ENCODE results near the gene KCNIP2. TPM values are rescaled to one million over a fixed set of nuclear protein-coding genes. Genes with fewer than 3 reads are reported as not detected.

Gene KCNIP2
- total RNA-seq, 2 donors from 2014 or later = 1.8 to 13.5 TPM

DNA sequence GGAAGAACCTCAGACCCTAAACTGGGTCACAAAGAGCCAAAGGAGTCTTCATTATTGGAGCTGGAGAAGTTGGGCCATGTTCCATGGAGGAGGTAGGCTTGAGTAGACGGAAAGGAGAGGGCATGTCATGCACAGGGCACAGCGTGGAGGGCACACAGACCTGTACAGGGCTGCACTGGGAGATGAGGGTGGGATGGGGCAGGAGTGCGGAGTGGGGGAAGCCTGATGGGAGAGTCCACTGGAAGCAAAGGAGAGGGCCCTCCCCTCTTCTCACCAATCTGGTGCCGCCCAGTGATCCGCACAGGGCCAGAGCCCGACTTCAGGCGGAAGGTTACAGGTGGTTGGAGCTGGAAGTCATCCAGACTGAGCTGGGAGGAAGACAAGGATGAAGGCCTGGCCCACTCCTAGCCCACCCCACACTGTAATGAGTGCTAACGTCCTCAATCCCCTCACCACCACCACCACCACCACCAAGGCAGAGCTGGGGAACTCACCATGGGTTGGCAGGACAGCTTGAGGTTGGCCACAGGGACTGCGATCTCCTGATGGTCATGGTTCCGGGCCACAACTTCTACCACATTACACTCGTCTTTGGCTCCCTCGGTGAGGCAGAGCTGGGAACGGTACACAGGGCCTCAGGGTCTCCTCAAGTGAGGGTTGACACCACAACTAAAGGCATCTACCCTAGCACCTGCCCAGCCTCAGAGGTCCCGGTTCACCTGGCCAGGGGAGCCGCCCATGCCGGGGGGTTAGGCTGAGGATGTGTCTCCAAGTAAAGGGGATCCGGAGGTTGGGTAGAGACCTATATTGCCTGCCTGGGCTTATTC is 61.4 kb downstream of the KCNIP2 start:
- H3K27me3 ChIP-seq = peaks cover 0 to 1% of the 10 kb centered on the region in 2 donors
- no peak for TF ChIP-seq POLR2A (IDR thresholded peaks at IDR 0.05)
- TF ChIP-seq, protein P1, sequence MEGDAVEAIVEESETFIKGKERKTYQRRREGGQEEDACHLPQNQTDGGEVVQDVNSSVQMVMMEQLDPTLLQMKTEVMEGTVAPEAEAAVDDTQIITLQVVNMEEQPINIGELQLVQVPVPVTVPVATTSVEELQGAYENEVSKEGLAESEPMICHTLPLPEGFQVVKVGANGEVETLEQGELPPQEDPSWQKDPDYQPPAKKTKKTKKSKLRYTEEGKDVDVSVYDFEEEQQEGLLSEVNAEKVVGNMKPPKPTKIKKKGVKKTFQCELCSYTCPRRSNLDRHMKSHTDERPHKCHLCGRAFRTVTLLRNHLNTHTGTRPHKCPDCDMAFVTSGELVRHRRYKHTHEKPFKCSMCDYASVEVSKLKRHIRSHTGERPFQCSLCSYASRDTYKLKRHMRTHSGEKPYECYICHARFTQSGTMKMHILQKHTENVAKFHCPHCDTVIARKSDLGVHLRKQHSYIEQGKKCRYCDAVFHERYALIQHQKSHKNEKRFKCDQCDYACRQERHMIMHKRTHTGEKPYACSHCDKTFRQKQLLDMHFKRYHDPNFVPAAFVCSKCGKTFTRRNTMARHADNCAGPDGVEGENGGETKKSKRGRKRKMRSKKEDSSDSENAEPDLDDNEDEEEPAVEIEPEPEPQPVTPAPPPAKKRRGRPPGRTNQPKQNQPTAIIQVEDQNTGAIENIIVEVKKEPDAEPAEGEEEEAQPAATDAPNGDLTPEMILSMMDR (IDR thresholded peaks at IDR 0.05) = no peak
- H3K4me3 ChIP-seq = no peak overlapping the region
- intact Hi-C loops (cut with DNase I) = no loop called here
- ATAC-seq (no peak), DNase-seq (no peak)
- H3K9me3 ChIP-seq = no peaks in the 10 kb centered on the region
- WGBS, 2 donors = 45 to 46% methylated on average over 14 to 17 of the region's 17 CpGs
- H3K27ac ChIP-seq = no peak overlapping the region
- H3K4me1 ChIP-seq = peaks cover 49% of the 10 kb centered on the region
- H3K36me3 ChIP-seq (replicated peaks in 1 of 2; ENCODE audit: insufficient read depth in 1 of 2, low read depth in 2 of 2) = peaks cover 0 to 9% of the 10 kb centered on the region in 2 donors

DNA sequence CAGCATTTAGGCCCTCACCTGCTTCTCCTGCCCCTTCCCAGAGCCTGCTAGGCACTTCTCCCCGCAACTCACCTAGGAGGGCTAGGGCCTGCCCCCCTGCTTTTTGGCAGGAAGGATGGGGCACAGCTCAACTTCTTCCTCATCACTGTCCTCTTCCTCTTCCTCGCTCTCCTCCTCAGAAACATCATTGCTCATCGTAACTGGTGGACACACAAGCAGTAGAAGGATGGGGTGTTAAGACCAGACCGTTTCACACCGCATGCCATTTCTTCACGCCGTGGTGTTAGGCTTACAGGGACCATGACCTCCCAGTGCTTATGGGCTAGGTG is 62.0 kb downstream of the KCNIP2 start:
- peaks cover 49% of the 10 kb centered on the region for H3K4me1 ChIP-seq
- H3K27ac ChIP-seq = no peak overlapping the region

DNA sequence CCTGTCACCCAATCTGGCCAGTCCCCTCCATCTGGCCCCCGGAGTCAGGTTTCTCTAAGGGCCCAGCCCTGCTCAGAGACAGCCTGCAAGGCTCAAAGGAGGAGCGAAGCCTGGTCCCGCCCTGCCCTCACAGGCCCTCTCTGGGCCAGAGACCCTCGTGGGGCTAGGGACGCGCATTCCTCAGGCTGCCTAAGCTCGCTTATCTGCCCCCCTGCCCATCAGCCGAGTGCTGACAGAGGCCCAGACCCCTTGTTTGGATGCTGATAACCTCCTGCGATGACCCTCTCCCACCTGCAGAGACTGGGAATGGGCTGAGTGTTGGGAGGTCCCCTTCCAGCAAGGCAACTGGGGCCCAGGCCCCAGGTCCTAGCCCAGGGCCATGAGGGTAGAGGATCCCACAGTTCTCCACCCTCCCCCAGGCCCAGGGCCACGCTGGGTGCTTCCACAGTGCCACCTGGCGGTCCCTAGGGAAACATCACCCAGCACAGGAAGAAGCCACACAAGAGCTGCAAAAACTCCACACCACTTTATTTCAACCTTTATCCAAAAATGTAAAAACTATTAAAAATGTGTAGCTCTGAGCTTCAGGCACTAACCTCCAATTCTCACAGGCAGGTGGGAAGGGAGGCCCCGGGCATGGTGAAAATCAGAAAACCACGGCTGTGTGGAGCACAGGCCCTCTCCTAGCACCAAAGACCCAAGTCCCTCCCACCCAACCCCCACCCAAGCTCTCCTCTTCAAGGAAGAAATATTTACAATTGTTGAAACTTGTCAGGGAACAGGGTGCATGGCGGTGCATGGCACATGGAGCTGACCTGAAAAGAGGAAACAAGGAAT is 62.6 kb downstream of the KCNIP2 start:
- no peak overlapping the region for H3K4me3 ChIP-seq
- TF ChIP-seq, protein P1 (IDR thresholded peaks at IDR 0.05) = peak; percentile 76 to 91 (median 83)
- no peak for TF ChIP-seq POLR2A (IDR thresholded peaks at IDR 0.05)
- intact Hi-C loops (cut with DNase I) = no loop called here
- no peak overlapping the region for H3K27ac ChIP-seq
- peaks cover 0 to 2% of the 10 kb centered on the region in 2 donors for H3K36me3 ChIP-seq (replicated peaks in 1 of 2; ENCODE audit: insufficient read depth in 1 of 2, low read depth in 2 of 2)
- 39 to 46% methylated on average over 4 to 14 of the region's 14 CpGs for WGBS, 2 donors
- H3K4me1 ChIP-seq = peaks cover 53% of the 10 kb centered on the region
- DNase-seq (peak; percentile 62 to 72 (median 68)), ATAC-seq (peak; percentile 41)
- H3K9me3 ChIP-seq = no peaks in the 10 kb centered on the region
- peaks cover 0 to 12% of the 10 kb centered on the region in 2 donors for H3K27me3 ChIP-seq

More for the DNA sequence above, 62.0 kb downstream of the KCNIP2 start:
- Histone ChIP-seq H3K9me3 (no peaks in the 10 kb centered on the region), H3K27me3 (peaks cover 0 to 7% of the 10 kb centered on the region in 2 donors), H3K4me3 (no peak overlapping the region), H3K36me3 (replicated peaks in 1 of 2; ENCODE audit: insufficient read depth in 1 of 2, low read depth in 2 of 2) (peaks cover 0 to 5% of the 10 kb centered on the region in 2 donors)
- no peak for ATAC-seq
- 67 to 78% methylated on average over 7 of the region's 7 CpGs for WGBS, 2 donors
- intact Hi-C loops (cut with DNase I) = no loop called here
- no peak for DNase-seq
- TF ChIP-seq POLR2A (IDR thresholded peaks at IDR 0.05) = no peak
- TF ChIP-seq, protein P1 (IDR thresholded peaks at IDR 0.05) = no peak

DNA sequence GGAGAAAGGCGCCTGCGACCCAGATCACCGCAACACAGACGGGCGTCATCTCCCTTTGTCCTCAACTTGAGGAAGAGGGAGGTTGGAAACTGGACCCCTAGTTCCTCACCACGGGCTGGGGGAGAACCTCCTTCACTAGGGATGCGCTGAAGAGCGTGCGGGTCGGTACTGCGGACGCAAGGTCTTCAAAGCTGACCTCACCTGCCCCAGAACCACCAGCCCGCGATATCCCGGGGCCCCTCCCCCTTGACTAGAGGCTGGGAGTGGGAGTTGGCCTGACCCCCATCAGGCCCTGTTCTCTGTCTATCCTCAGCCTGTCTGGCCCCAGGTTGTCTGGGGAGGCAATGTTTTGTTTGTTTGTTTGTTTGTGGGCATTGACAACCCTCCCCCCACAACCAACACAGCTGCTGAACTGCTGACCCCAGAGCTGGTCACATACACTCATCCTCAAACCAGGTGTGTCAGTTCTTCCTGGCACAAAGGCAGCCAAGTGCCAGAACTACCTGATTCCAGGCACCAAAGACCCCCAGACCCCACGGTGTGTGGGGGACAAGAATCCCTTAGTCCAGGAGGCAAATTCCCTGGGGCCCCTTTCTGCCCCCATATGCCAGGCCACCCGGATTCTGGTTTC is 63.3 kb downstream of the KCNIP2 start:
- DNase-seq = no peak
- WGBS, 2 donors = 13 to 66% methylated on average over 2 to 17 of the region's 17 CpGs
- Histone ChIP-seq H3K4me3 (no peak overlapping the region), H3K27me3 (peaks cover 0 to 15% of the 10 kb centered on the region in 2 donors), H3K9me3 (no peaks in the 10 kb centered on the region), H3K27ac (no peak overlapping the region), H3K4me1 (peaks cover 56% of the 10 kb centered on the region), H3K36me3 (replicated peaks in 1 of 2; ENCODE audit: insufficient read depth in 1 of 2, low read depth in 2 of 2) (no peaks in the 10 kb centered on the region)
- intact Hi-C loops (cut with DNase I) = no loop called here
- no peak for ATAC-seq
- no peak for TF ChIP-seq POLR2A (IDR thresholded peaks at IDR 0.05)
- TF ChIP-seq, protein P1 (IDR thresholded peaks at IDR 0.05) = no peak
